Measurements from ENCODE around the gene ZBTB38.

- TF ChIP-seq CTCF (IDR thresholded peaks at IDR 0.05) (no peak), POLR2A (IDR thresholded peaks at IDR 0.05) (no peak)
These were observed 4.4 kb downstream of the ZBTB38 start for GRCh38 chr3:141372656-141373055.
